SK-N-SH treated with all-trans-retinoic acid at 6 μM for 48 hours (cell line): ENCODE measurements around the gene SOX10.

Experiments used
- BACH2 ChIP-seq: fragments of 250-450 bp; sonication (Bioruptor Pico); IDR thresholded peaks from 2 replicates; pipeline ENCODE4 v1.9.0; 2021; ENCODE audit warnings: mild to moderate bottlenecking, borderline replicate concordance
- CSDC2 ChIP-seq: fragments of 250-450 bp; sonication (Bioruptor Pico); IDR thresholded peaks from 2 replicates; pipeline ENCODE4 v1.5.0; 2020; ENCODE audit warnings: mild to moderate bottlenecking, moderate library complexity
- GLIS3 ChIP-seq: fragments of 250-450 bp; sonication (Bioruptor Pico); IDR thresholded peaks from 2 replicates; pipeline ENCODE4 v1.5.0; 2020; ENCODE audit warnings: mild to moderate bottlenecking, moderate library complexity
- OSR1 ChIP-seq: fragments of 250-450 bp; sonication (Bioruptor Pico); IDR thresholded peaks from 2 replicates; pipeline ENCODE4 v1.8.0; 2022; ENCODE audit warnings: moderate library complexity, mild to moderate bottlenecking, inconsistent platforms
- PATZ1 ChIP-seq: fragments of 250-450 bp; sonication (Bioruptor Pico); IDR thresholded peaks from 2 replicates; pipeline ENCODE4 v1.8.0; 2020; ENCODE audit warnings: mild to moderate bottlenecking, moderate library complexity, borderline replicate concordance
- RARB ChIP-seq: fragments of 250-450 bp; sonication (Bioruptor Pico); IDR thresholded peaks from 2 replicates; pipeline ENCODE4 v1.8.0; 2021; ENCODE audit warnings: mild to moderate bottlenecking, moderate library complexity
- ZFP3 ChIP-seq: fragments of 250-450 bp; sonication (Bioruptor Pico); IDR thresholded peaks from 2 replicates; pipeline ENCODE4 v1.5.0; 2020; ENCODE audit warnings: mild to moderate bottlenecking, moderate library complexity
- ZFP30 ChIP-seq: fragments of 450-650 bp; formaldehyde crosslinking; IDR thresholded peaks from 2 replicates; pipeline ENCODE4 v1.5.0; 2022; ENCODE audit warnings: mild to moderate bottlenecking, moderate library complexity
- TF ChIP-seq, protein P1 (sequence below): fragments of 250-450 bp; sonication (Bioruptor Pico); IDR thresholded peaks from 2 replicates; pipeline ENCODE4 v1.5.1; 2021; ENCODE audit warnings: mild to moderate bottlenecking, moderate library complexity
- TF ChIP-seq, protein P2 (sequence below): fragments of 250-450 bp; sonication (Bioruptor Pico); IDR thresholded peaks from 2 replicates; pipeline ENCODE4 v1.8.0; 2021; ENCODE audit warnings: low read depth, mild to moderate bottlenecking, moderate library complexity, borderline replicate concordance
- TF ChIP-seq, protein P3 (sequence below): fragments of 250-450 bp; sonication (Bioruptor Pico); IDR thresholded peaks from 2 replicates; pipeline ENCODE4 v1.5.0; 2020; ENCODE audit warnings: mild to moderate bottlenecking, moderate library complexity

DNA sequence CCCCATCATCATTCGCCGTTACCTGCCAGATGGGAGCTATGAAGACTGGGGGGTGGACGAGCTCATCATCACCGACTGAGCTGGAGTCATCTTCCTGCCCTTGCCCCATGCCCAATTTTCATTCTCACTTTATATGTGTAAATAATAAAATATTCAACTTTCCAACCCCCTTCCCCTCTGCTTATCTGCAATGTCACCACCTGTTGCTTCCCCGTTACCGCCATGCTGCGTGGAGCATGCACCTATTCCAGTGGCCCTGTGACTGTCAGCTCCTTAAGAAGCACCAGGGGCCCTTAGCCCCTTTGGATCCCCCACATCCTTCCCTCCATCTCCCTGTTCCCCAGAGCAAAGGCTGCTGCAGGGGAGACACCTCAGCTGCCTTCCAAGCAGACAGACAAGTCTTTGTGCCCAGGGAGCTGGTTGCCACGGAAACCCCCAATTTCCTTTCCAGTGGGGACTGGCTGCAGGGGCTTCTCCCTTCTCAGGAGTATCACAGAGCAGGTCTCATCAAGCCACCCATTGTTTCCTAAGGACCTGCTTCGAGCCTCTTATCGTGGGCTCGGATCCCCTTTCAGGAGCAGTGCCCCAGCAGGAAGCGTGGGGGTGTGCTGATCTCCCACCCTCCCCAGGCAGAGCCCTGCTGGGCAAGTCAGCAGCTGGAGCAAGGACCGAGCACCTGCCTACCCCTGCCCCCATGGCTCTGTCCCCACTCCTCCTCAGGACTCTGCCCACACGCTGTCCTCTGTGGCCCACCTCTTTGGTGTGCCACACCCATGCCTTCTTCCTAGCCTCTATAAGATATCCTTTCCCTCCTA, 16.5 kb downstream of the SOX10 start:
- TF ChIP-seq, protein P1, sequence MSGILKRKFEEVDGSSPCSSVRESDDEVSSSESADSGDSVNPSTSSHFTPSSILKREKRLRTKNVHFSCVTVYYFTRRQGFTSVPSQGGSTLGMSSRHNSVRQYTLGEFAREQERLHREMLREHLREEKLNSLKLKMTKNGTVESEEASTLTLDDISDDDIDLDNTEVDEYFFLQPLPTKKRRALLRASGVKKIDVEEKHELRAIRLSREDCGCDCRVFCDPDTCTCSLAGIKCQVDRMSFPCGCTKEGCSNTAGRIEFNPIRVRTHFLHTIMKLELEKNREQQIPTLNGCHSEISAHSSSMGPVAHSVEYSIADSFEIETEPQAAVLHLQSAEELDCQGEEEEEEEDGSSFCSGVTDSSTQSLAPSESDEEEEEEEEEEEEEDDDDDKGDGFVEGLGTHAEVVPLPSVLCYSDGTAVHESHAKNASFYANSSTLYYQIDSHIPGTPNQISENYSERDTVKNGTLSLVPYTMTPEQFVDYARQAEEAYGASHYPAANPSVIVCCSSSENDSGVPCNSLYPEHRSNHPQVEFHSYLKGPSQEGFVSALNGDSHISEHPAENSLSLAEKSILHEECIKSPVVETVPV (CRISPR knock-in tag), result no peak
- TF ChIP-seq, protein P2, sequence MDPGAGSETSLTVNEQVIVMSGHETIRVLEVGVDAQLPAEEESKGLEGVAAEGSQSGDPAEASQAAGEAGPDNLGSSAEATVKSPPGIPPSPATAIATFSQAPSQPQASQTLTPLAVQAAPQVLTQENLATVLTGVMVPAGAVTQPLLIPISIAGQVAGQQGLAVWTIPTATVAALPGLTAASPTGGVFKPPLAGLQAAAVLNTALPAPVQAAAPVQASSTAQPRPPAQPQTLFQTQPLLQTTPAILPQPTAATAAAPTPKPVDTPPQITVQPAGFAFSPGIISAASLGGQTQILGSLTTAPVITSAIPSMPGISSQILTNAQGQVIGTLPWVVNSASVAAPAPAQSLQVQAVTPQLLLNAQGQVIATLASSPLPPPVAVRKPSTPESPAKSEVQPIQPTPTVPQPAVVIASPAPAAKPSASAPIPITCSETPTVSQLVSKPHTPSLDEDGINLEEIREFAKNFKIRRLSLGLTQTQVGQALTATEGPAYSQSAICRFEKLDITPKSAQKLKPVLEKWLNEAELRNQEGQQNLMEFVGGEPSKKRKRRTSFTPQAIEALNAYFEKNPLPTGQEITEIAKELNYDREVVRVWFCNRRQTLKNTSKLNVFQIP (CRISPR knock-in tag), result no peak
- no peak for TF ChIP-seq GLIS3 (CRISPR knock-in tag)
- no peak for TF ChIP-seq BACH2 (CRISPR knock-in tag)
- TF ChIP-seq PATZ1 (CRISPR knock-in tag), result no peak
- TF ChIP-seq ZFP30, result no peak
- TF ChIP-seq, protein P3, sequence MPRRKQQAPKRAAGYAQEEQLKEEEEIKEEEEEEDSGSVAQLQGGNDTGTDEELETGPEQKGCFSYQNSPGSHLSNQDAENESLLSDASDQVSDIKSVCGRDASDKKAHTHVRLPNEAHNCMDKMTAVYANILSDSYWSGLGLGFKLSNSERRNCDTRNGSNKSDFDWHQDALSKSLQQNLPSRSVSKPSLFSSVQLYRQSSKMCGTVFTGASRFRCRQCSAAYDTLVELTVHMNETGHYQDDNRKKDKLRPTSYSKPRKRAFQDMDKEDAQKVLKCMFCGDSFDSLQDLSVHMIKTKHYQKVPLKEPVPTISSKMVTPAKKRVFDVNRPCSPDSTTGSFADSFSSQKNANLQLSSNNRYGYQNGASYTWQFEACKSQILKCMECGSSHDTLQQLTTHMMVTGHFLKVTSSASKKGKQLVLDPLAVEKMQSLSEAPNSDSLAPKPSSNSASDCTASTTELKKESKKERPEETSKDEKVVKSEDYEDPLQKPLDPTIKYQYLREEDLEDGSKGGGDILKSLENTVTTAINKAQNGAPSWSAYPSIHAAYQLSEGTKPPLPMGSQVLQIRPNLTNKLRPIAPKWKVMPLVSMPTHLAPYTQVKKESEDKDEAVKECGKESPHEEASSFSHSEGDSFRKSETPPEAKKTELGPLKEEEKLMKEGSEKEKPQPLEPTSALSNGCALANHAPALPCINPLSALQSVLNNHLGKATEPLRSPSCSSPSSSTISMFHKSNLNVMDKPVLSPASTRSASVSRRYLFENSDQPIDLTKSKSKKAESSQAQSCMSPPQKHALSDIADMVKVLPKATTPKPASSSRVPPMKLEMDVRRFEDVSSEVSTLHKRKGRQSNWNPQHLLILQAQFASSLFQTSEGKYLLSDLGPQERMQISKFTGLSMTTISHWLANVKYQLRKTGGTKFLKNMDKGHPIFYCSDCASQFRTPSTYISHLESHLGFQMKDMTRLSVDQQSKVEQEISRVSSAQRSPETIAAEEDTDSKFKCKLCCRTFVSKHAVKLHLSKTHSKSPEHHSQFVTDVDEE (CRISPR knock-in tag), result no peak
- no peak for TF ChIP-seq OSR1
- TF ChIP-seq ZFP3, result no peak
- TF ChIP-seq RARB (CRISPR knock-in tag), result no peak
- no peak for TF ChIP-seq CSDC2 (CRISPR knock-in tag)
